Liver (tissue), 9 donors: Measurements from ENCODE around the gene CNRIP1. TPM values are rescaled to one million over a fixed set of nuclear protein-coding genes. Genes with fewer than 3 reads are reported as not detected.
A peak's percentile ranks its signal among the peaks of the same experiment; 100 is the strongest.

ENCODE experiments used
- DNase-seq: peaks from one replicate; pipeline ENCODE4 v3.0.0-alpha.2; 2017; ENCODE audit warnings: low spot score
- H3K27ac ChIP-seq, 2 donors: one replicate each; pipeline ENCODE4 v1.7.0; 2013; ENCODE audit warnings: inconsistent platforms in 2 of 2, low read length in 2 of 2, control low read depth in 1 of 2, low read depth in 1 of 2, mild to moderate bottlenecking in 1 of 2
- H3K27me3 ChIP-seq, 4 donors: one replicate each; pipeline versions ENCODE4 v1.6.1 to v1.7.0; 2013; ENCODE audit warnings: low read length in 3 of 4, inconsistent platforms in 1 of 4, mild to moderate bottlenecking in 1 of 4, moderate library complexity in 1 of 4; ENCODE audit not compliant: control insufficient read depth in 4 of 4, insufficient read depth in 4 of 4
- H3K36me3 ChIP-seq, 4 donors: one replicate each; pipeline versions ENCODE4 v1.6.1 to v1.7.0; 2013; ENCODE audit warnings: low read length in 3 of 4, mild to moderate bottlenecking in 3 of 4, low read depth in 1 of 4, moderate library complexity in 1 of 4; ENCODE audit not compliant: control insufficient read depth in 4 of 4, insufficient read depth in 3 of 4
- H3K4me1 ChIP-seq, 4 donors: one replicate each; pipeline versions ENCODE4 v1.6.1 to v1.7.0; 2013; ENCODE audit warnings: low read length in 3 of 4, mild to moderate bottlenecking in 3 of 4, moderate library complexity in 1 of 4; ENCODE audit not compliant: control insufficient read depth in 4 of 4, insufficient read depth in 4 of 4
- H3K4me3 ChIP-seq, 3 donors: one replicate each; pipeline versions ENCODE4 v1.6.1 to v1.7.0; 2013; ENCODE audit warnings: low read length in 3 of 3, control low read depth in 1 of 3, low read depth in 1 of 3, mild to moderate bottlenecking in 1 of 3
- H3K9ac ChIP-seq, 2 donors: one replicate each; pipeline ENCODE4 v1.7.0; 2013; ENCODE audit warnings: low read length in 2 of 2, mild to moderate bottlenecking in 2 of 2, moderate library complexity in 2 of 2, control low read depth in 1 of 2, low read depth in 1 of 2
- H3K9me3 ChIP-seq, 4 donors: one replicate each; pipeline versions ENCODE4 v1.6.1 to v1.7.0; 2013; ENCODE audit warnings: low read length in 3 of 4; ENCODE audit not compliant: control insufficient read depth in 4 of 4
- EGR1 ChIP-seq, 2 donors: IDR thresholded peaks; 2 replicates each; pipeline ENCODE4 v1.6.1; 2016 to 2018; ENCODE audit warnings: antibody characterized with exemption in 2 of 2, low read depth in 2 of 2
- FOXA1 ChIP-seq: IDR thresholded peaks from 2 replicates; pipeline ENCODE4 v1.6.1; 2016; ENCODE audit warnings: antibody characterized with exemption
- FOXA2 ChIP-seq: IDR thresholded peaks from 2 replicates; pipeline ENCODE4 v1.6.1; 2016; ENCODE audit warnings: antibody characterized with exemption
- GABPA ChIP-seq, 2 donors: IDR thresholded peaks in 1 of 2; conservative IDR thresholded peaks in 1 of 2; 2 replicates each; pipeline ENCODE4 v1.6.1; 2016; ENCODE audit warnings: antibody characterized with exemption in 2 of 2, mild to moderate bottlenecking in 1 of 2, moderate library complexity in 1 of 2
- HNF4A ChIP-seq, 2 donors: conservative IDR thresholded peaks; 2 replicates each; pipeline ENCODE4 v1.6.1; 2016; ENCODE audit warnings: antibody characterized with exemption in 2 of 2, mild to moderate bottlenecking in 2 of 2
- JUND ChIP-seq, 2 donors: IDR thresholded peaks; 2 replicates each; pipeline ENCODE4 v1.6.1; 2016; ENCODE audit warnings: antibody characterized with exemption in 2 of 2
- NR2F2 ChIP-seq: IDR thresholded peaks from 2 replicates; pipeline ENCODE4 v1.6.1; 2016; ENCODE audit warnings: antibody characterized with exemption
- RAD21 ChIP-seq, 2 donors: IDR thresholded peaks; 2 replicates each; pipeline ENCODE4 v1.6.1; 2016; ENCODE audit warnings: antibody characterized with exemption in 2 of 2, mild to moderate bottlenecking in 2 of 2
- RXRA ChIP-seq, 2 donors: IDR thresholded peaks; 2 replicates each; pipeline ENCODE4 v1.6.1; 2017 to 2018; ENCODE audit warnings: antibody characterized with exemption in 2 of 2, mild to moderate bottlenecking in 1 of 2
- TAF1 ChIP-seq: conservative IDR thresholded peaks from 2 replicates; pipeline ENCODE4 v1.6.1; 2016; ENCODE audit warnings: antibody characterized with exemption, mild to moderate bottlenecking
- WGBS: extraction: QIAGEN DNeasy Blood & Tissue Kit; methylation state at CpG from one replicate; pipeline ENCODE4 v1.1.7; 2013; 5-methylcytosine and 5-hydroxymethylcytosine counted together
- polyA plus RNA-seq, 2 donors: library from polyadenylated mRNA; stranded (reverse) in 1 of 2; unstranded in 1 of 2; fragments of 200-250 nt in 1 of 2; fragments of >200 nt in 1 of 2; fragmentation: Nextera tagmentation in 1 of 2; extraction: Ambion mirVana in 1 of 2; gene quantifications; one replicate each; pipeline versions ENCODE4 v1.2.1 to v1.2.3, GENCODE V29; 2013 to 2015
- total RNA-seq, 2 donors: library from RNA; depleted of rRNA; stranded (reverse); fragments of >200 nt; gene quantifications; one replicate each; pipeline ENCODE4 v1.2.3, GENCODE V29; 2014
- TF ChIP-seq, protein P1 (sequence below): fragments of 150-350 bp; IDR thresholded peaks from 2 replicates; pipeline ENCODE4 v1.5.1; 2017; ENCODE audit warnings: improper control_type of control experiment, low read depth, low read length; ENCODE audit not compliant: missing input control
- TF ChIP-seq, protein P2 (sequence below): IDR thresholded peaks from 2 replicates; pipeline ENCODE4 v1.6.1; 2016; ENCODE audit warnings: antibody characterized with exemption
- donor health status: healthy.
- donor health status: healthy.
- donor health status: healthy.
- donor health status: healthy.
- donor health status: healthy.

The CNRIP1 gene
- total and polyA plus RNA-seq, 4 donors = 2.8 to 26.4 (median 3.1) TPM

DNA sequence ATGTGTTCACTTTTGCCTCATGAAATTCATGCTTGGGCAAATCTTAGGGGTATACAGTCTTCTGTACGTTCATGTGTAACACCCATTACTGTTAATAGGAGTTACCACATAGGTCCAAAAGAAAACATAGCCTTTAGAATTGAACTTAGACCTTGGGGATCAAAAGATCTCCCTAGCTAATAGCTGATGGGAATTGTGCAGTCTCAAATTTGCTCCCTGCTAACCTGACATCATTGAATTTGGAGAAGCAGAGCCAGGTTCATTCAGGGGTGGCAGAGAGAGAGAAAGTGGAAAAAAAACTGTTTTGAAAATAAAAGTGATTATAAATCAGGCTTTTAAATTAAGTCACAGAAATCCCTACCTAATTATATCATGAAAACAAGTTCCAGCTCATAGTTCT, 39.4 kb downstream of the CNRIP1 start (continued):
- TF ChIP-seq, protein P1, sequence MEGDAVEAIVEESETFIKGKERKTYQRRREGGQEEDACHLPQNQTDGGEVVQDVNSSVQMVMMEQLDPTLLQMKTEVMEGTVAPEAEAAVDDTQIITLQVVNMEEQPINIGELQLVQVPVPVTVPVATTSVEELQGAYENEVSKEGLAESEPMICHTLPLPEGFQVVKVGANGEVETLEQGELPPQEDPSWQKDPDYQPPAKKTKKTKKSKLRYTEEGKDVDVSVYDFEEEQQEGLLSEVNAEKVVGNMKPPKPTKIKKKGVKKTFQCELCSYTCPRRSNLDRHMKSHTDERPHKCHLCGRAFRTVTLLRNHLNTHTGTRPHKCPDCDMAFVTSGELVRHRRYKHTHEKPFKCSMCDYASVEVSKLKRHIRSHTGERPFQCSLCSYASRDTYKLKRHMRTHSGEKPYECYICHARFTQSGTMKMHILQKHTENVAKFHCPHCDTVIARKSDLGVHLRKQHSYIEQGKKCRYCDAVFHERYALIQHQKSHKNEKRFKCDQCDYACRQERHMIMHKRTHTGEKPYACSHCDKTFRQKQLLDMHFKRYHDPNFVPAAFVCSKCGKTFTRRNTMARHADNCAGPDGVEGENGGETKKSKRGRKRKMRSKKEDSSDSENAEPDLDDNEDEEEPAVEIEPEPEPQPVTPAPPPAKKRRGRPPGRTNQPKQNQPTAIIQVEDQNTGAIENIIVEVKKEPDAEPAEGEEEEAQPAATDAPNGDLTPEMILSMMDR = no peak

DNA sequence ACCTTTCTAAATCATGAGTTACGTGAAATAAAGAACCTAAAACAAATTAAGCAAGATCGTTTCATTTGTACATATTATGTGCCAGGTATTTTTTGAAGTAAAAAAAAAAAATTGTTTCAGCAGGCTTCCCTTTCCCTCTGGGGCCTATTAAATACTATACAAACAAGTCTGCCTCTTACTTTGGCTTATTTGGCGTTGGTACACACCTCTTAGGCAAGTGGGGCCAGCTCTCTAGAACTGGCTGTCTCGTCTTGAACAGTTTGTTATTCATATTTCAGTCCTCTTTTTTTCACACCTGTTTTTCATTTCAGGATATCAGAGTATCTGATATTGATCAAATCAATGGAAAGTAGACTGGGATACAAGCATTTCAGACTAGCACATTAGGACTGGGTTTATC, 40.1 kb downstream of the CNRIP1 start:
- no peak overlapping the region for H3K9ac ChIP-seq
- TF ChIP-seq NR2F2 (no peak), GABPA (IDR thresholded peaks at IDR 0.05 in 1 of 2, conservative IDR thresholded peaks at IDR 0.05 in 1 of 2) (no peak), FOXA1 (no peak), RAD21 (IDR thresholded peaks at IDR 0.05) (no peak), JUND (IDR thresholded peaks at IDR 0.05) (no peak), HNF4A (conservative IDR thresholded peaks at IDR 0.05) (no peak), TAF1 (no peak), FOXA2 (no peak), EGR1 (IDR thresholded peaks at IDR 0.05; ENCODE audit: low read depth in 2 of 2) (no peak)
- TF ChIP-seq, protein P1 = no peak
- TF ChIP-seq, protein P2, sequence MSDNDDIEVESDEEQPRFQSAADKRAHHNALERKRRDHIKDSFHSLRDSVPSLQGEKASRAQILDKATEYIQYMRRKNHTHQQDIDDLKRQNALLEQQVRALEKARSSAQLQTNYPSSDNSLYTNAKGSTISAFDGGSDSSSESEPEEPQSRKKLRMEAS = no peak
- peaks cover 0 to 13% (median 8%) of the 10 kb centered on the region in 4 donors for H3K4me1 ChIP-seq
- H3K9me3 ChIP-seq = no peaks in the 10 kb centered on the region
- no peak for DNase-seq
- WGBS = 46% methylated on average over 4 of the region's 4 CpGs
- H3K27ac ChIP-seq = peak overlapping the region in 1 of 2 donors; percentile 64
- no peak overlapping the region for H3K4me3 ChIP-seq
- H3K36me3 ChIP-seq = no peaks in the 10 kb centered on the region
- H3K27me3 ChIP-seq = no peaks in the 10 kb centered on the region

DNA sequence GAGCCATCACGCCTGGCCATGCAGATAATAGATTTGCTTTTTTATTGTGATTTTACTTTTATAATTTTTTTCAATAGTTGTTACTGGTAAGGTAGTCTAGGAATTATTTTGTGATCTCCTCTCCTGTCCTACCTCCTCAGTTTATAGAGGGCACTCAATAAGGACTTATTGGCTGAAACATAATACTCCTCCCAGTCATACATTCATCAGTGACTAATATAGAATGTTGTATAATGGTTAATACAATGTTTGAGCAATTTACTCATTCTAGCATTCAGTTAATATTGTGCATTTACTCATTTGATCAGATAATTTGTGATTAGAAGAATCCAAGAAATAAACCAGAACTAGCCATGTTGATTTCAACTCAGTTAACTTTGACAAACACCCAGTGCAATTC, 41.6 kb downstream of the CNRIP1 start:
- no peak for DNase-seq
- Histone ChIP-seq H3K4me3 (no peak overlapping the region), H3K9ac (no peak overlapping the region), H3K9me3 (no peaks in the 10 kb centered on the region), H3K27me3 (no peaks in the 10 kb centered on the region), H3K27ac (no peak overlapping the region), H3K4me1 (peaks cover 0 to 13% (median 8%) of the 10 kb centered on the region in 4 donors), H3K36me3 (no peaks in the 10 kb centered on the region)
- WGBS = 93% methylated on average over 1 of the region's 1 CpG
- no peak for TF ChIP-seq RAD21 (IDR thresholded peaks at IDR 0.05)
- TF ChIP-seq RXRA (IDR thresholded peaks at IDR 0.05) = no peak

DNA sequence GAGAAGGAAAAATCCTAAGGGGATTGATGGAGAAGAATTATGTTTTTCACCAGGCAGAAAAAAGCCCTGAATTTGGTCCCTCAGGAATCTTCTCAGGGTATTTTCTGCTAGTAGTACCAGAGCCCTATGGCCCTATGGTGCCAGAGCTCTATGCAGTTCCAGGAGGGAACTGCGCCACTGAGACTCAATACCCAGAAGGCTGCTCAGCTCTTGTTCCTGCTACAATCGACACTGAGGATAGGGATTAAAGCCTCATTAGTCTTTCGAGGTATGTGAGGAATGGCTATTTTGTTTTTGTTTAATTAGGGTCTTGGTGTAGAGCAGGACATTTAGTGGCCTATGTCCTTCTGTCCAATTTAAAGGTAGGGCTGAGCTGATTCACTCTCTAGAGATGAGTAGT, 45.7 kb downstream of the CNRIP1 start:
- H3K9ac ChIP-seq = no peak overlapping the region
- no peak overlapping the region for H3K27ac ChIP-seq
- H3K4me3 ChIP-seq = no peak overlapping the region
- H3K9me3 ChIP-seq = no peaks in the 10 kb centered on the region
- H3K4me1 ChIP-seq = peaks cover 0 to 7% (median 3%) of the 10 kb centered on the region in 4 donors
- no peak for DNase-seq
- H3K27me3 ChIP-seq = no peaks in the 10 kb centered on the region
- TF ChIP-seq GABPA (IDR thresholded peaks at IDR 0.05 in 1 of 2, conservative IDR thresholded peaks at IDR 0.05 in 1 of 2) (no peak), FOXA2 (no peak), JUND (IDR thresholded peaks at IDR 0.05) (no peak), RAD21 (IDR thresholded peaks at IDR 0.05) (no peak), HNF4A (conservative IDR thresholded peaks at IDR 0.05) (no peak), EGR1 (IDR thresholded peaks at IDR 0.05; ENCODE audit: low read depth in 2 of 2) (no peak)
- TF ChIP-seq, protein P2 = no peak
- TF ChIP-seq, protein P1 = no peak
- 76% methylated on average over 3 of the region's 3 CpGs for WGBS
- no peaks in the 10 kb centered on the region for H3K36me3 ChIP-seq
